Upper lobe of right lung (tissue), 1 donor: ENCODE data around the gene RPS6KL1. TPM values are rescaled to one million over a fixed set of nuclear protein-coding genes. Genes with fewer than 3 reads are reported as not detected.
A peak's percentile ranks its signal among the peaks of the same experiment; 100 is the strongest.

ENCODE experiments used
- ATAC-seq: fragments of 200-7000 bp; cut with Tn5 transposase; one replicate; pipeline ENCODE4 v1.9.1; 2020; ENCODE audit warnings: mild to moderate bottlenecking, moderate library complexity
- DNase-seq: peaks from one replicate; pipeline ENCODE4 v3.0.0-alpha.2; 2020
- H3K27ac ChIP-seq: fragments of 200-600 bp; one replicate; pipeline ENCODE4 v1.8.0; 2022
- H3K27me3 ChIP-seq: fragments of 200-600 bp; one replicate; pipeline ENCODE4 v1.8.0; 2022; ENCODE audit warnings: mild to moderate bottlenecking
- H3K36me3 ChIP-seq: fragments of 200-600 bp; one replicate; pipeline ENCODE4 v1.8.0; 2022
- H3K4me1 ChIP-seq: fragments of 200-600 bp; one replicate; pipeline ENCODE4 v1.8.0; 2022
- H3K4me3 ChIP-seq: fragments of 200-600 bp; one replicate; pipeline ENCODE4 v1.8.0; 2022; ENCODE audit warnings: mild to moderate bottlenecking
- H3K9me3 ChIP-seq: fragments of 200-600 bp; one replicate; pipeline ENCODE4 v1.8.0; 2022
- intact Hi-C: fragments of 100-400 bp; cut with DNase I; formaldehyde crosslinking; loops from one replicate; pipeline ENCODE4 v1.11.0; 2022
- total RNA-seq: library from RNA; stranded (reverse); fragmentation: NEBNext Ultra II Directional; extraction: Animal tissue kit (Norgen Biotek cat#: 25700); gene quantifications from one replicate; pipeline ENCODE4 v1.2.1, GENCODE V29; 2021
- TF ChIP-seq, protein P1 (sequence below): fragments of 200-600 bp; IDR thresholded peaks from one replicate; pipeline ENCODE4 v1.8.0; 2022; ENCODE audit warnings: antibody characterized with exemption
- donor health status: DM: no; HTN: yes; CAD: no; lungs with severe emphysema.

RPS6KL1 gene
- total RNA-seq, 1 donor from 2014 or later = 5.1 TPM

DNA sequence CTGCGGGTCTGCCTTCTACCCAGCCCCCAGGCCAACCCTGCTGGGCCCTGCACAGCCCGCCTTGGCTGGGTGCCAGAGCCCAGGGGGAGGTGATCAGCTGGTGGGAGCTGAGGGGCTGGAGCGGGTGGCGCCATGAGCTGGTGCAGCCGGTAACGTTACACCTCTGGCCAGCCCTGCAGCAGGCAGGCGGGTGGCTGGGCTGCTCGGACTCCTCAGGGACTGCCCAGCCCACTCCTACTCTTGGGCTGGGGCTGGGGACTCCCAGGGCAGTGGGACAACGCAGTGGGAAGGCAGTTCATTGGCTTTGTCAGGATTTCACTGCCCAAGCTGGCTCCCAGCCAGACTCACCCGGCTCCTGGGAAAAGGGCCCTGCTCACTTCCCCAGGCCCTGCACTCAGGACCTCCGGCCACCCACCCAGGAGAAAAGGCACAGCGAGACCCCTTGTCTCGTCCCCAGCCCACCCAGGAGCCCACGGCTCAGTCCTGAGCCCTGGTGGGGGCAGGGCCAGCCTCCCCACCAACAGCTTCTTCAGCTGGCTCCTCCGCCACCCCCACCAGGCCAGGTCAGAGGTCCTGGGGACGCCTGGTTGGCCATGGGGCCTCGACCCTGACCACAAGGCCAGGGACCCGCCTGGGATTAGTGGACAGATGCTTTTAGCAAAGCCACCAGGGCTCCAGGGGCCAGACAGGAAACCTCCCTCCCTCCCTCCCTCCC is 31.3 kb upstream of the RPS6KL1 start:
- H3K27me3 ChIP-seq = peaks cover 3% of the 10 kb centered on the region
- ATAC-seq = no peak

DNA sequence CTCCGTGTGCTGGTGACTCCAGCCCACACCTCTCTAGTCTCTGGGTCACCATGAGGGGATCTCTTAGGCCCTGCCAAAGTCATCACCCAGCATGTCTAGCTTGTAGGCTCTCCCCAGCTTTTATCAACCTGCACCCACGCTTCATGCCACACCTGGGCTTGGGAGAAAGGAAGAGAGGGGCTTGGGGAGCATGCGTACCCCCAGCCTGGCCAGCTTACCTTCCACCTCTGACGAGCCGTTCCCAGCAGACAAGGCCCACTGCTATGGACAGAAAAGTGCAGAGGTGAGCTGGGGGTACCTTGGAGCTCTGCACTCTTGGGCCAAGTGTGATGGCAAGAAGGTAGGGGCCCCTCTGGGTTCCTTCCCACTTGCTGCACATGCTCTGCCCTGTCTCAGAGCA is 30.6 kb upstream of the RPS6KL1 start:
- H3K36me3 ChIP-seq = no peaks in the 10 kb centered on the region
- DNase-seq = no peak
- H3K4me3 ChIP-seq = peak overlapping the region; percentile 52
- intact Hi-C loops = no loop called here
- H3K27me3 ChIP-seq = peaks cover 3% of the 10 kb centered on the region
- H3K4me1 ChIP-seq = peaks cover 13% of the 10 kb centered on the region
- H3K27ac ChIP-seq = no peak overlapping the region
- ATAC-seq = no peak
- TF ChIP-seq, protein P1, sequence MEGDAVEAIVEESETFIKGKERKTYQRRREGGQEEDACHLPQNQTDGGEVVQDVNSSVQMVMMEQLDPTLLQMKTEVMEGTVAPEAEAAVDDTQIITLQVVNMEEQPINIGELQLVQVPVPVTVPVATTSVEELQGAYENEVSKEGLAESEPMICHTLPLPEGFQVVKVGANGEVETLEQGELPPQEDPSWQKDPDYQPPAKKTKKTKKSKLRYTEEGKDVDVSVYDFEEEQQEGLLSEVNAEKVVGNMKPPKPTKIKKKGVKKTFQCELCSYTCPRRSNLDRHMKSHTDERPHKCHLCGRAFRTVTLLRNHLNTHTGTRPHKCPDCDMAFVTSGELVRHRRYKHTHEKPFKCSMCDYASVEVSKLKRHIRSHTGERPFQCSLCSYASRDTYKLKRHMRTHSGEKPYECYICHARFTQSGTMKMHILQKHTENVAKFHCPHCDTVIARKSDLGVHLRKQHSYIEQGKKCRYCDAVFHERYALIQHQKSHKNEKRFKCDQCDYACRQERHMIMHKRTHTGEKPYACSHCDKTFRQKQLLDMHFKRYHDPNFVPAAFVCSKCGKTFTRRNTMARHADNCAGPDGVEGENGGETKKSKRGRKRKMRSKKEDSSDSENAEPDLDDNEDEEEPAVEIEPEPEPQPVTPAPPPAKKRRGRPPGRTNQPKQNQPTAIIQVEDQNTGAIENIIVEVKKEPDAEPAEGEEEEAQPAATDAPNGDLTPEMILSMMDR = no peak
- no peaks in the 10 kb centered on the region for H3K9me3 ChIP-seq

More for the DNA sequence above, 31.3 kb upstream of the RPS6KL1 start:
- peak overlapping the region; percentile 52 for H3K4me3 ChIP-seq
- peaks cover 13% of the 10 kb centered on the region for H3K4me1 ChIP-seq
- intact Hi-C loops = no loop called here
- no peaks in the 10 kb centered on the region for H3K9me3 ChIP-seq
- TF ChIP-seq, protein P1 = no peak
- no peak for DNase-seq
- no peaks in the 10 kb centered on the region for H3K36me3 ChIP-seq
- no peak overlapping the region for H3K27ac ChIP-seq

DNA sequence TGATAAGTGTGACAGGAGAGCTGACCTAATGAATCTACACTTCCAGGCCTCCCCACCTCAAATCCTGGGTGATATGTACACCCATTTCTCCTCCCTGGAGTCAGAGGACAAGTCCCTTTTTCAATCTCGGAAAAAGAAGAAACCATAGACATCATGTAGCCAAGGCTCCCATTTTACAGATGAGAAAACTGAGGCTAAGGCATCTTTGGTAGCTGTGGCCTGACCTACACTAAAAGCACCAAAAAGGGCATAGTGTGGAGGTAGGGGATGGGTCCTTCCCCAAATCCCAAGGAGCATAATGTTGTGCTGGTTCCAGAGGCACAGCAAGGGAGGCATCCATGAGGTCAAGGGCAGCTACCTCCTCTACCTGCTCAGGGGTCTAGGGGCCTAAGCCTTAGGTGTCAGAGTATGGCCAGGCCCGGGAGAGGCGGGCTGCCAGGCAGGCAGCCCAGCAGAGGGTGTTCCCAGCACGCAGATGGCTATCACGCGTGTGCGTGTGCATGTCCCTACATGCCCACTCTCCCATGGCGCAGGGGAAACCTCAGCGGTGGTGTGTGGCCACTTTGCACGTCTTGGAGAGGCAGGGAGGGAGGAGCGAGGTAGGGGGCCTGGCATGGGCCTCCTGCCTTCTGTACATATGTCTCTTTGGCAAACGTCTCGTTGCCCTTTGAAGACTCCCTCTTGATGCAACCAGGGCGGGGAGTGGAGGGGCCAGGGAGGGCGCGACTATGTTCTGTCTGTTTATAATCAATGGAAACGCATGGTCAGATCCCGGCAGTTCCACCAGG is 29.8 kb upstream of the RPS6KL1 start:
- H3K4me1 ChIP-seq = peaks cover 13% of the 10 kb centered on the region
- H3K4me3 ChIP-seq = no peak overlapping the region
- peaks cover 3% of the 10 kb centered on the region for H3K27me3 ChIP-seq
- no peaks in the 10 kb centered on the region for H3K36me3 ChIP-seq
- DNase-seq = no peak
- TF ChIP-seq, protein P1 = no peak
- ATAC-seq = no peak
- no peak overlapping the region for H3K27ac ChIP-seq
- H3K9me3 ChIP-seq = no peaks in the 10 kb centered on the region
- intact Hi-C loops = no loop called here

DNA sequence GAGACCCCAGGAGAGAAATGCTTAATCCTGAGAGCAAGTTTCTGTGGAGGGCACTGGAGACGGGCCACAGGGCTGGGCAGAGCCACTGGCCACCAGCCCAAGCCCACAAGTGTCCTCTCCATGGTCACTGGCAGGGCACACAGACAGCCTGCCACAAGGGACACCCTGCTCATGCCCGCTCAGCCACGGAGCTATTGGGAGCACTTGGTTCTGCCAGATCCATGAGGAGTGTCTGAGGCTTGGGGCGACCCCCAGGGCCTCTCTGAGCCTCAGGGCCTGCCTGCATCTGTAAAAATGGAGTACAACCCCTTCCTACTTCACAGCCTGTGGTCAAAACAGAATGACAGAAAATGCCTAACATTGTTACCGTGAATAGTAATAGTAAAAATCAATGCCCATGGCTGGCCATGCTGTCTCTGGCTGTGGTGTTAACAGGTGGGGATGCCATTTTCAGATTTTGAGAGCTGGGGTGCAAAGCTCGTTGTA is 29.2 kb upstream of the RPS6KL1 start:
- Histone ChIP-seq H3K4me1 (peaks cover 13% of the 10 kb centered on the region), H3K36me3 (no peaks in the 10 kb centered on the region), H3K4me3 (no peak overlapping the region), H3K27me3 (peaks cover 3% of the 10 kb centered on the region), H3K9me3 (no peaks in the 10 kb centered on the region), H3K27ac (no peak overlapping the region)
- DNase-seq (no peak), ATAC-seq (no peak)
- TF ChIP-seq, protein P1 = no peak
- intact Hi-C loops = no loop called here

DNA sequence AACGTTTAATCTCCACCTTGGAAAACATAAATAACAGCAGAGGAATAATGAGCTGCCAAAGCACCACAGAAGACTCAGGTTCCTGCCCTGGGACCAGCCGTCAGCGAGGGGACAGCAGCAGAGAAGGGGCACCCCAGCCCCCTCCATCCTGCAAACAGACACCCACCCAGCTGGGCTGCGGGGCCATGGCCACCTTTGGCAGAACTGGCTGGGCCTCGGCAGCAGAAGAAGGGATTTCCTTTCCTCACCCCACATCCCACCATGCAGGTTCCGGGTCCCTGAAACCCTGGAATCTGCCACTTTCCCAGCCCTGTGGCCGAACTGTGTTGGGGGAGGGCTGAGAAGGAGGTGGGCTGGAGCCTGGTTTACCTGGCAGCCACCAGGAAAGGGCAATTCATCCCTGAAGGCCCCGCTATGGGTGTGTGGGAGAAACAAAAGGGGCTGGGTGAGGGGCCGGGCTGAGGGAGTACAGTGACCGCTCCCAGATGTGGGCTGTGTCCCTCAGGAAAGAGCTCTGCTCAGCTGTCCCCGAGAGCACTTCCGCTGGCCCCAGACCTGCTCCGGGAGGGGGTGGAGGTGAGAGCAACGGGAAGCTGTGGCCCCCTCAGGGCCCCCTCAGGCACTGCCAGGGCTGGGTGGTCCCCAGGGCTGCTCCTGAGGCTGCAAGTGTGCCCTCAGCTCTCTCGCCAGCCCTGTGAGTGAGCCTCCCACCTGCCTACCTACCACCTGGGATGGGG is 28.6 kb upstream of the RPS6KL1 start:
- H3K9me3 ChIP-seq = no peaks in the 10 kb centered on the region
- DNase-seq = no peak
- peaks cover 13% of the 10 kb centered on the region for H3K4me1 ChIP-seq
- H3K36me3 ChIP-seq = no peaks in the 10 kb centered on the region
- no peak overlapping the region for H3K4me3 ChIP-seq
- ATAC-seq = no peak
- H3K27ac ChIP-seq = no peak overlapping the region
- TF ChIP-seq, protein P1 = no peak
- H3K27me3 ChIP-seq = peaks cover 3% of the 10 kb centered on the region
- intact Hi-C loops = no loop called here
